ENCODE data around the gene CLSTN3.
A peak's percentile ranks its signal among the peaks of the same experiment; 100 is the strongest.
"Not testable (repeated sequence)": the region's sequence is repeated elsewhere in the genome, so short reads cannot be mapped to it uniquely, and the experiment has no call there.

CLSTN3 gene

DNA sequence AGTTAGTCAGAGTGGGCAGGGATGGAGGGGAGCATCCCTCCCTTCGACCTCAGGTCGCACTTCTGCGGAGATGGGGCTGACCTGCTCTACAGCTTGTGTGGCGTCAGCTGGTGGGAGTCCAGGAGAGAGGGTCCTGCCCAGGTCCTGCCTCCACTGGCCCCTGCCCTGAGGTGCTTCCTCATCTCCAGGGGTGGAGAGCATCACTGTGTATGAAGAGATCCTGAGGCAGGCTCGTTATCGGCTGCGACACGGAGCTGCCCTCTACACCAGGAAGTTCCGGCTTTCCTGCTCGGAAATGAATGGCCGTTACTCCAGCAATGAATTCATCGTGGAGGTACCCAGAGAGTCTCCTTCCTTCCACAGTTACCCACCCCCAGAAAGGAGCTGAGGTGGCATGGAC lies 20.2 kb downstream of the CLSTN3 start:
- DNase-seq (ENCODE audit: low read depth) = no peak

DNA sequence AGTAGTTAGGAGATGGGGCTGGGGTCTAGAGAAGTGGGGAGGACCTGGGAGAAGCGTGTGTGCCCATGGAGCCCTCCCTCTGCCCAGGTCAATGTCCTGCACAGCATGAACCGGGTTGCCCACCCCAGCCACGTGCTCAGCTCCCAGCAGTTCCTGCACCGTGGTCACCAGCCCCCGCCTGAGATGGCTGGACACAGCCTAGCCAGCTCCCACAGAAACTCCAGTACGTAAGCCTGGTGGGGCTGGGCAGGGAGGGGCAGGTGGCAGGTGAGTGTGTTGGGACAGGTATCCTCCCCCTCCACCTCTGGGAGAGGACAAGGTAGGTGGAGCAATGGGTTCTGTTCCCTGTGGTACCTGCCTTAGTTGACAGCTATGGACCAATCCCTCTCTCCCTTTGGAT lies 20.7 kb downstream of the CLSTN3 start:
- DNase-seq (ENCODE audit: low read depth) = no peak

DNA sequence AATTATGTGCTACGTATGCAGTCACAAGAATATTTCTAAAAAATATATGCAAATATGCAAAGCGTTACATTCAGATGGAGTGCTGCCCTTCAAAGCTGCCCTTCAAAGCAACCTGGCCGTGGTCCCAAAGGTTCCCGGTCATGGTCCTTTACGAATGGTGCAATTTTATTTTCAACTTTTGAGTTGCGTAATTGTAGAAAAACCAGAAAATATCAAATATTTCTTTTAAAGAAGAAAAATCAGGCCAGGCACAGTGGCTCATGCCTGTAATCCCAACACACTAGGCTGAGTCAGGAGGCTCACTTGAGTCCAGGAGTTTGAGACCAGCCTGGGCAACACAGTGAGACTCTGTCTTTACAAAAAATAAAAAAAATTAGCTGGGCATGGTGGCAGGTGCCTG lies 21.4 kb downstream of the CLSTN3 start:
- DNase-seq (ENCODE audit: low read depth) = no peak

DNA sequence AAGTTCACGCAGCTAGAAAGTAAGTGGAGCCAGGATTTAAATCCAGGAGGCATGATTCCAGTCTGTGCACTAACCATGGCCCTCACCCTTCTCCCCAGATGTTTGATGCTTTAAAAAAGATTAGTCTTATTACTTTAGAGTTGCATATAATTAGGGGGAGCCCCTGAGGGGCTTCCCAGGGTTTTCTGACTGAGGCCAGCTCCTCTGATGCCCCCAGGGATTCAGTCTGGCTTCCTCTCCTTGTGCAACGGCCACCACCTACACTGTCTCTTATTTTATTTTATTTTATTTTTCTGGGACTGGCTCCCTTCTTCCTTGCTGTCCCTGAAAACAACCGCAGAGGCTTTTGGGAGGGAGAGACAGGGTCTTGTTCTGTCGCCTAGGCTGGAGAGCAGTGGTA lies 22.6 kb downstream of the CLSTN3 start:
- no peak for DNase-seq (ENCODE audit: low read depth)

DNA sequence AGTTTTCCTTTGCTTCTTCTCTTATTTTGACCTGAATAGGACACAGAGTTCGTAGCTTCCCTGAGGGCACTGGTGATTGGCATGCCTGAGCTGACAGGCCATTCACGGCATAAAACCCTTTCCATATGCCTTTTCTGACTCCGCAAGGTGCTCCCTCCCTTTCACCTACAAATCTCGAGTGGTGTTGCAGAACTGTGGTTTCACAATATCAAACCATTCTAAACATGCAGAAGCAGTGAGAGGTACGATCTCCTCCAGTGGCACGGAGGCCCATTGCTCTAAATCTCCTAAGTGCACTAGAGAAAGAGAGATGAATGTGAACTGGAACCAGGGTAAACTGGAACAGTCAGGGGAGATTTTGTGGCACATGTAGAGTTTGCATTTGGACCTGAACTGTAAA lies 23.9 kb downstream of the CLSTN3 start:
- no peak for DNase-seq (ENCODE audit: low read depth)

DNA sequence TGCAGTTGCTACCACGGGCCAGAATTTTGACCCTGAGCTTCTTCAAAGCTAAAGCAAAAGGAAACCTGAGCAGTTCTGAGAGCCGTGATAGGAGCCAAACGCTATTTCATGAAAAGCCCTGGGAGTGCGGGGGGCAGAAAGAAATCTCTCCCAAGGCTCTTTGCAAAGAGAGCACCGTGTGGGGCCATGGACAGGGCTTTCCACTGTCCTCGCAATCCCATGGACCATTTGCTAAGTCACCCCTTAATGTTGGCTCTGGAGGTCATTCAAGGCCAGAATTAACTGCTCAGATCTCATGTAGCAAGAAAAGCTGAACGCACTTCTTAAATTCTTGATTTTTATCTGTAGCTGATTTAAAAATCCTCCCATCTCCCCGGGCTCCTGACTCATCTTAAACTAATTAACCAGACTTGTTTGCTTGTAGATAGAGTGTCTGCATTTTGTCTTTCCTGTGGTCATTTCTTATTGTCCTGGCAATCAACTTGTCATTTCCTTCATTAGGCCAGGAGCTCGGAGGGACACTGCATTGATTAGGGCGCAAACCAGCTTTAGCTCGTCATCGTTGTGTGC lies 24.8 kb downstream of the CLSTN3 start:
- DNase-seq (ENCODE audit: low read depth) = no peak

DNA sequence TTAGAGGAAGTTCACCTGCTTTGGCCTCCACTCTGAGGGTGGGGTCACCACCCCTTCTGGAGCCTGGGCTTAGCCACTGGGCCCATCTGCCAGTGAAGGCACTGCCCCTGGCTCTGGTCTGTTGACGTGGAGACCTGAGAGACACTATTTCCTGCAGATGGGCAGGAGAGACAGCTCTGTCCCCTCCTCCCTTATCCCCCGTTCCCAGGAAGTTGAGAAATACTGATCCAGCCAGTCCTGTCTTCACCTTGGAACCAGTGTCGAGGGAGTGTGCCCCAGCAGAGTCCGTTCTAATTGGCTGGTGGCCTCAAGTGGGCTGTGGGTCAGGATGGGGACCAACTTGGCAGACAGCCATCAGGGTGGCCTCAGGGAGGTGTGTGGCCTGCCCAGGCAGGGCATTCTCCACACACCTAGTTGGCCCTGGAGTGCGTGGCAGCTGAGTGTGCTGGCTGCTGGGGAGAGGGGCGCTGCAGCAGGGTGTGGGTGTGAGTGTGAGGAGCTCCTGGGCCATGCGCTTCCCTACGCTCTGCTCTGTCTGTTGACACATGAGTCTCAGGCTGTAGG lies 25.4 kb downstream of the CLSTN3 start:
- no peak for DNase-seq (ENCODE audit: low read depth)

DNA sequence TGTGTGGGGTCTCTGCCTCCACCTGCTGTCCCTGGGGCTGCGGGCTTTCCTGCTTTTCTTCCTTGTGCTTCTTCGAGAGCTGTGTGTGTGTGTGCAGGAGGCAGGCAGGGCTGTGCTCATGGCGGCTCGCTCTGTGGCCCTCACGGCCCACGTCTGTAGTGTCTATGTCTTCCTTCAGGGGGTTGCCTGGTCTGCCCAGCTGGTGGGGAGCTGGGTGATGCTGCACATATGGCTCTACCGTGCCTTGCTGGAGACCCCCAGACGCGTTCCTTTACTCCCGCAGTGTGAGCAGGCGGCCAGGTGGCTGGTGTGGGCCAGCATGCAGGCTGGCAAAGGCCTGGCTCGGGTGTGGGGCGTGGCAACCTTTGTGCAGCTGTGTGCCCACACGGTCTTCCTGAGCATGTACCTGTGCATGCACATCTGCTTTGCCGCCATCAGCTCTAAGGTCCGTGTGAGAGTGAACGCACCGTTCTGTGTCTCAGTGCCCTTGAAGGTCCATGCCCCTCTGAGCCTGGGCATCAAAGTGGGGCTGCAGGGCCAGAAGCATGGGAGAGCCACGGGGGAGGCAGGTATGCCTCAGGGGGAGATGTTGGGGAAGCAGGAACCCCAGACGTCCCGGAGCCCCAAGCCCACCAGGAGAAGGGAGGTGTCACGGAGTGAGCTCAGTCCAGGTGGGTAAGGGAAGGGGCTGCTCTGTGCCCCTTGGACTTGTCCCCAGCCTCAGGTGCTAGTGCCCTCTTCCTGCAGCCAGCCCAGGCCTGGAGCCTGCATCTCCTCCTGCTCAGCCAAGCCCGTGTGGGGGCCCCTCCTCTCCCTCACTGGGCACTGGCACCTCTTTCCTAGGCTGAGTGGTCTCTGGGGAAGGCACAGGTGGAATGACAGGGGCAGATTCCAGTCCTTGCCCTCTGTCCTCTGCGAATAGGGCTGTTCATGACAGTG lies 26.4 kb downstream of the CLSTN3 start:
- no peak for DNase-seq (ENCODE audit: low read depth)

DNA sequence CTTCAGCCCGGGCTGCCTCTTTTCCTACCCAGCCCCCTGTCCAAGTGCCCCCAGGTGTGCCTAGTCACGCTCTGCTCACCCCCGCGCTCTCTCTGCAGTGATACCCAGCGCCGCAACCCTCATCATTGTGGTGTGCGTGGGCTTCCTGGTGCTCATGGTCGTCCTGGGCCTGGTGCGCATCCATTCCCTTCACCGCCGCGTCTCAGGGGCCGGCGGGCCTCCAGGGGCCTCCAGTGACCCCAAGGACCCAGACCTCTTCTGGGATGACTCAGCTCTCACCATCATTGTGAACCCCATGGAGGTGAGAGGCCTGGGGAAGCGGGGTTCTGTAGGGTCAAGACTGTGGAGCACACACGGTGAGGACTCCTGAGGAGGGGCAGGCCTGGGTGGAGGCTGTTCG lies 27.2 kb downstream of the CLSTN3 start:
- DNase-seq (ENCODE audit: low read depth) = no peak

DNA sequence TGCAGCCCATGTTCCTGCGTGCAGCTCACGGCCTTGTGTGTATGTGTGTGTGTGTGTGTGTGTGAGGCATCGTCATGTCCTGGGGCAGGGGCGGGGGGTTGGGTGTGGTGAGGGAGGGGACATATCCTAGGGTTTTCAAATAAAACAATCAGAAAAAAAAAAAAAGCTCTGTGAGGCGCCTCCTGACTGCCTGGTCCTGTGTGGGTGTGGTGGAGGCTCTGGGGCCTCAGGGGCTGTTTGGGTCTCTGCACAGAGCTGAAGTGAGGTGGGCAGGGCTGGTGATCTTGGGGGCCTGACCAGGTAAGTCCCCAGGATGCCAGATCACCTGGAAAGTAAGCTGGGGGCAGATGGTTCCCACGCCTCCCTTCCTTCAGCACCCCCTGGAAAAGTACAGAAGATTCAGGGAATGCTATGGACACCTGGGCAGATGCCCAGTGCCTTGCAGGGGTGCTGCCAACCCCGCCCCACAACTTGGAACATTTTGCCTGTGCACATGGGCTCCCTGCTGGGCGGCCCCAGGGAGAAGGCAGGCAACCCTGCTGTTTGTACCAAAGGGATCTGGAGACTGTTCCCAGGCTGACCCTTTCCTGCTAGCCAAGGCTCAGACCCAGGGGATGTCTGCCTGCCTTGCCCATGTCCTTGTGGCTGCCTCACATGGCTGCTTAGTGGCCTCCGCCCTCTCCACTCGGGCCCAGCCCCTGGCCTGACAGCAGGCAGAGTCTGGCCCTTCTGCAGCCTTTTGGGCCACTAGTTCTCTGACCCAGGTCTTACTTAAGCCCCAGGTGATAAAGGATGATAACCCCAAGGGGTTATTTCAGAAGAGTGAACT lies 28.8 kb downstream of the CLSTN3 start:
- no peak for DNase-seq (ENCODE audit: low read depth)

DNA sequence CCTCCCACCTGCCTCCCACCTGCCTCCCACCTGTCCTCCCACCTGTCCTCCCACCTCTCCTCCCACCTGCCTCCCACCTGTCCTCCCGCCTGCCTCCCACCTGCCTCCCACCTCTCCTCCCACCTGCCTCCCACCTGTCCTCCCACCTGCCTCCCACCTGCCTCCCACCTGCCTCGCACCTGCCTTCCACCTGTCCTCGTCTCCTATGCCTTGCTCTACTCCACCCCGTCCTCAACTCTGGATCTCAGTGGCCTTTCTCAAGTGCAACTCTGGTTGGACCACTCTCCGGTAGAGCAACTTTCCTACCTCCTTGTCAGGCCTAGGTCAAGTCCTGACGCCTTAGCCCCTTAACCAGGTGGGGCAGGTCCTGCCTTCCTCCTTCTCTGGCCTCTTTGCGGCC lies 30.0 kb downstream of the CLSTN3 start:
- no peak for DNase-seq (ENCODE audit: low read depth)

DNA sequence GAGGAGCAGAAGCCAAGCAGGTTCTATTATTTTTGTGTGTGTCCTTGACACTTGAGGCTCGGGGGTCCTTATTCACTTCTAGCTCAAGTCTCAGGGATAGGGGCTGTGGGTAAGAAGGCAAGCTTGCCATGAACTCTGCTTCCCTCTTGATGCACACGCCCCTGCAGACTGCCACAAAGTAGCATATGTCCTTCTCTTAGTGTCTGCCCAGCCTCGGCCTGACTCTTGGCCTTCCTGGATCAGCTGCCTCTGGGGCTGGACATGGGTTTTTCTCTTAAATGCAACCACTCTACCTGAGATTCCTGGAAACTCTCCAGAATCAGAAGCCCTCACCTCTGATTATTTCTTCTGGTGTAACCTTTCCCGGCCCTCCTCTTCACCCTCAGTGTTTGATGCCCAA lies 31.2 kb downstream of the CLSTN3 start:
- DNase-seq (ENCODE audit: low read depth) = no peak

DNA sequence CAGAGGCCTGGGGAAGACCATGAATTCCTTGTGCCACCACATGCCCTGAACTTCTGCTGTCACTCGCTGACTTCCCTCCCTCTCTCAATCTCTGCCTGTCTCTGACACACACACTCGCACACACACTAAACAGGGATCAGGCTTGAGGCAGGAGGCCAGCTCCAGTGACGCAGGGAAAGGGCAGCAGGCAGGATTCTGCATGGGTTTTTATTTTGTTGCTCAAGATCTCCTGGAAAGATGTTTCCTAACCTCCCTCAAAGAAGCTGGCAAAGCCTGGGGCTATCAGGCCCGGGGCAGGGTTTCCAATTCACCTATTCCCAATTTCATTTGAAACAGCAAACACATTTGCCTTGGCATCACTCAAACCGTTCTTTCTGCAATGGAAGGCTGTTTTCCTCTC lies 31.6 kb downstream of the CLSTN3 start:
- no peak for DNase-seq (ENCODE audit: low read depth)

DNA sequence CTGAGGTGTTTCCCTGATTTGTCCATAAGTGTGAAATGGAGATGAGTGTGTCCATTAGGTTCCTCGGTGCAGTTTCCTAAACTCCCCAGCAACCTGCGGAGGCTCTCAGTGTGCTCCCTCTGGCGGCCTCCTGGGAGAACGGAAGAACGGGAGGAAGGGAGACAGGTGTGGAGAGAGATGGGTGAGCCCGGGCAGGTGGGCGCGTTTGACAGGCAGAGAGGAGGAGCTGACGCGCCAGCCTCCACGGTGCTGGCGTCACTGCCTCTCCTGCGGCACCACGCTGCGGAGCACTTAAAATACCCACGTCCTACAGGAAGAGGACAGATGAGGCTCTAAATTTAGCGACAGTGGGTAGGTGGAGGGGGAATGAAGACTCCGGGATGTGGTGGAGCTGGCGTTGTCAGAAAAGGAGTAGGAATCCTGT lies 32.5 kb downstream of the CLSTN3 start:
- DNase-seq (ENCODE audit: low read depth) = no peak

DNA sequence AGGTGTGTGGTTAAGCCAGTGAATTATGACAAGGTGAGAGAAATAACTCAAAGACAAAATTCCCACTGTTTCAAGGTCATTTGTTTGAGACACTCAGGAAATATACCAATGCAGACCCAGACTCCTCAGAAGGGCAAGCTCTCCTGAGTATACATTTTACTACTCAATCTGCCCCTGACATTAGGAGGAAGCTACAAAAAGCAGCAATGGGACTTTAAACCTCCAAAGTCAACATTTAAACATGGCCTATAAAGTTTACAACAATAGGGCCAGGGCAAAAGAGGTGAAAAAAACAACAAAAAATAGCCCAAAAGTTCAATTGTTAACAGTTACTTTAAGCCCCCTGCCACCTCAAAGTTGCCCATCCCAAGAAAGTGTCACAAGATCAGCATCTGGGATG lies 39.8 kb downstream of the CLSTN3 start:
- DNase-seq (ENCODE audit: low read depth) = no peak

DNA sequence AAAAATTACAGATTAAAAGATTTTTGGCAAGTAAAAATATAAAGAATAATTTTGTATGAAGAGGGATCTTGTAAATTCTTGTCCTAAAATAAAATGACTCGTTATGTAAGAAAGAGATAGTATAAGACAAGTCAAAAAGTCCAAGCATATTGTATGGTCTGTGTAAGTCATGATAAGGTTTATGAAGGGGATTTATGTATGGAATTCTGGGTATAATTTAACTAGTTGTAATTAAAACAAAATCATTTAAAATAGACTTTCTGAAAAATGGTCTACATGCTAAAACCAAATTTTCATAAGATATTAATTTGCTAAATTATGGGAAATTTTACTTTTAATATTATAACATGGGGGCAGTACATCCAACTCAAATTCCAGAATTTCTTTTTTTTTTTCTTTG lies 41.7 kb downstream of the CLSTN3 start:
- DNase-seq (ENCODE audit: low read depth) = no peak

DNA sequence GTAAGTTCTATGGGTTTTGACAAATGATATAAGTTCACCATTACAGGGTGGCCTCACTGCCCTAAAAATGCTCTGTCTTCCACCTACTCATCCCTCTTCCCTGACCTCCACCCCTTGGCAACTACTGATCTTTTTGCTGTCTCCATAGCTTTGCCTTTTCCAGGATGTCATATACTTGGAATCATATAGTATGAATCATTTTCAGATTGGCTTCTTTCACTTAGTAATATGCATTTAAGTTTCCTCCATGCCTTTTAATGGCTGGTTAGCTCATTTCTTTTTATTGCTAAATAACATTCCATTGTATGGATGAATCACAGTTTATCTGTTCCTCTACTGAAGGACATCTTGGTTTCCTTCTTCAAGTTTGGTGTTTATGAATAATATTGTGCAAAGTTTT lies 45.3 kb downstream of the CLSTN3 start:
- peak; percentile 69 for DNase-seq (ENCODE audit: low read depth)

DNA sequence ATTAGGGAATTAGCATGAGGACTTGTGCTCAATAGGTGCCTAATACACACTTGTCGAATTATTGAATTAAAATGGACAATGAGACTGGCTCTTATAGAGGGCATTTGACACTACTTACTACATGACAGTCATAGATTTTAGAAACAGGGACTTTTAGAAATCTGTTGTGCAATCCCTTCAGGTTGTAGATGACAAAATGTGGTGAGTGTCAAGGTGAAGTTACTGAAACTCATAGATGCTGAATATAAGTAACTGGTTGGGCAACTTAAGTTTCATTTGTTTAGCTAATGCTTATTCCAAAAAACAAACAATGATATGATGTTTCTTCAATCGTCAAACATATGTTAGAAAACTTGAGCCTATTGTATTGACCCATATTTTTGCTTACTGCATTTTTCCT lies 46.4 kb downstream of the CLSTN3 start:
- no peak for DNase-seq (ENCODE audit: low read depth)

DNA sequence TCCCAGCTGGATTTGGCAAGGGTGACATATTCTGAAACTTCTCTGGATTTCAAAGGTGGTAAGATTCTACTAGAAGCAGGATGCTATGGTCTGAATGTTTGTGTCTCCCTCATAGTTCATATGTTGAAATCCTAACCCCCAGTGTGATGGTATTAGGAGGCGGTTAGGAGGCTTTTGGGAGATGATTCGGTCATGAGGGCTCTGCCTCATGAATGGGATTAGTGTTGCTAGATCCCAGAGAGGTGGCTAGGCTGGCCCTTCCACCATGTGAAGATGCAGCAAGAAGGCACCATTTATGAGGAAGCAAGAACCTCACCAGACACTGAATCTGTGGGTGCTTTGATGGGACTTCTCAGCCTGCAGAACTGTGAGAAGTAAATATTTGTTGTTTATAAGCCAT lies 48.3 kb downstream of the CLSTN3 start:
- DNase-seq (ENCODE audit: low read depth) = no peak

DNA sequence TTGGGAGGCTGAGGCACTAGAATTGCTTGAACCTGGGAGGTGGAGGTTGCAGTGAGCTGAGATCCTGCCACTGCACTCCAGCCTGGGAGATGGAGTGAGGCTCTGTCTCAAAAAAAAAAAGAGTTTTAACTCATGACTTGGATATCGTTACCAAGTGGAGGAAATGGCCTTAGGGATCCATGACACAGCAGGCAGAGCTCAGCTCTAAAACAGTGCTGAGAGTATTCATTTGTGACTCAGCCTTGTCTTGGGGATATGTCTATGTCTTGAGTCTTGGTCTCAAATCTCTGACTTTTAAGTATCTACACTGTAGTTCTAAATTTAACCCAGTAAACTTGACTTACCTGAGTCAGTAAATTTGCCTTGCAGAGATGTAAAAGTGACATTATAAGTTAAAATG lies 50.5 kb downstream of the CLSTN3 start:
- no peak for DNase-seq (ENCODE audit: low read depth)

DNA sequence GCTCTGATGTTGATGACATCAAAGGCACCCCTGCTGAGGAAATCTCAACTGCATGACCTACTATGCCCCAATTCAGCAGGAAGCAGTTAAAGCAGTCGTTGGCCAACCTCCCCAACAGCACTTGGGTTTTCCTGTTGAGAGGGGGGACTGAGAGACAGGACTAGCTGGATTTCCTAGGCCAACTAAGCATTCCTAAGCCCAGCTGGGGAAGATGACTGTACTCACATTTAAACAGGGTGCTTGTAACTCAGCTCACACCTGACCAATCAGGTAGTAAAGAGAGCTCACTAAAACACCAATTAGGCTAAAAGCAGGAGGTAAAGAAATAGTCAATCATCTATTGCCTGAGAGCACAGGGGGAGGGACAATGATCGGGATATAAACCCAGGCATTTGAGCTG lies 55.9 kb downstream of the CLSTN3 start:
- DNase-seq (ENCODE audit: low read depth) = not testable (repeated sequence)

DNA sequence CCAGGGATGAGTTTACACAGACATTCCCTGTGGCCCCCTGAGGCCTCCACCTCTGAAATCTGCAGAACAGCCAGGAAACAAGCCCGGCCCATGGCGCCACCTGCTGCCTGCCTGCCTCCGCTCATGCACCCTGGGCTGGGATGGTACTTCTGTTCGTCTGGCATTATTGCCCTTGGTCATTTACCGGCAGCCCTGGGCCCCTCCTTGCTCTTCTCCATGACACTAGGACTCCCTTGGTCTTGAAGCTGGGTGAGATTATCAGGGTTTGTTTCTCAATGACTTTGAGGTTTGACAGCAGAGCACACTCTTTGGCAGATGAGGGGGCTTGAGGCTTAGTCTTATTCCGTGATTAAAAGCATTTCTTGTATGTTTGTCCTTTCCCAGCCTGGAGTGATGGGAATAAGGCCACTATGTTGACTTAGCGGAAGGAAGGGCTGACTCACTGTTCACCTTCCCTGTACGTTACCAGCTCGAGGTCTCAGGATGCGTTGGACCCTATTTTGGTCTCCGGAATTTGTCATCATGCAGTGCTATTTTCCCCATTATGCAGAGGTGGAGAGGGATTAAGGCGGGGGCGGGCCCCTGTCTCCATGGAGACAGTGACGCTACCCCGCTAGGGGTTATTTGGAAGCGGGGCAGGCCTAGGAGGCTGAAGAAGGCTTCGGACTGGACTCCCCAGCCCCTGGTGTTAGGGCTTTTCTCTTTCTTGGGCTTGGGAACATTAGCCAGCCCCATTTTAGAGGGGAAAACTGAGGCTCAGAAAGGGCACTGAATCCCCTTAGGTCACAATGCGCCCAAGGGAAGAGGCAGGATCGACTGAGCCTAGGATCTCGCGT lies 58.6 kb downstream of the CLSTN3 start:
- peak; percentile 53 for DNase-seq (ENCODE audit: low read depth)
